OCI-LY7 (cell line): Measurements from ENCODE around the gene RNF223. TPM values are rescaled to one million over a fixed set of nuclear protein-coding genes. Genes with fewer than 3 reads are reported as not detected.

ENCODE experiments used
- BruUV-seq: library from RNA; stranded (reverse); fragments of 400-500 nt; replicated peaks from 2 replicates; lab custom pipeline; 2021; lab: Mats Ljungman, UMichigan
- CTCF ChIA-PET: fragments of 300-600 bp; sonication (Branson Sonifier 250); formaldehyde crosslinking; loops from one replicate; lab custom pipeline; 2022; ENCODE audit warnings: antibody characterized with exemption; ENCODE audit not compliant: unreplicated experiment; lab: Charles Lee
- POLR2A ChIA-PET: fragments of 300-600 bp; sonication (Branson Sonifier 250); formaldehyde crosslinking; loops from one replicate; lab custom pipeline; 2022; ENCODE audit warnings: antibody characterized with exemption; lab: Charles Lee
- DNase-seq: peaks from one replicate; pipeline ENCODE4 v3.0.0-alpha.2; 2015; ENCODE audit warnings: low spot score
- H2AFZ ChIP-seq: fragments of 200-600 bp; sonication (generic), shearing (Covaris generic); 2 replicates; pipeline ENCODE4 v1.6.1; 2014; ENCODE audit warnings: mild to moderate bottlenecking, antibody characterized with exemption, low read length, moderate library complexity
- H3K27ac ChIP-seq: fragments of 200-600 bp; sonication (generic); 2 replicates; pipeline ENCODE4 v1.5.1; 2014; ENCODE audit warnings: mixed run types, low read depth, mild to moderate bottlenecking, moderate library complexity, low read length, inconsistent platforms; ENCODE audit not compliant: poor library complexity, severe bottlenecking
- H3K36me3 ChIP-seq: fragments of 200-600 bp; sonication (generic); 2 replicates; pipeline ENCODE4 v1.6.1; 2014; ENCODE audit warnings: mild to moderate bottlenecking, antibody characterized with exemption, low read length, moderate library complexity, mixed read lengths; ENCODE audit not compliant: insufficient read depth
- H3K4me1 ChIP-seq: fragments of 200-600 bp; sonication (generic); 2 replicates; pipeline ENCODE4 v1.5.1; 2014; ENCODE audit warnings: mild to moderate bottlenecking, low read length; ENCODE audit not compliant: insufficient read depth, poor library complexity, severe bottlenecking
- H3K4me2 ChIP-seq: fragments of 200-600 bp; sonication (generic); 2 replicates; pipeline ENCODE4 v1.6.1; 2014; ENCODE audit warnings: mild to moderate bottlenecking, low read length
- H3K4me3 ChIP-seq: fragments of 200-600 bp; sonication (generic); 2 replicates; pipeline ENCODE4 v1.5.1; 2014; ENCODE audit warnings: mild to moderate bottlenecking, low read depth, low read length; ENCODE audit not compliant: poor library complexity, severe bottlenecking
- H3K79me2 ChIP-seq: fragments of 200-600 bp; sonication (generic); 2 replicates; pipeline ENCODE4 v1.6.1; 2016; ENCODE audit warnings: low read depth, mild to moderate bottlenecking, low read length, moderate library complexity, mixed read lengths; ENCODE audit not compliant: insufficient read depth
- H3K9me2 ChIP-seq: fragments of 200-600 bp; sonication (generic); 2 replicates; pipeline ENCODE4 v1.6.1; 2016; ENCODE audit warnings: mild to moderate bottlenecking, low read length, mixed read lengths; ENCODE audit not compliant: insufficient read depth
- H3K9me3 ChIP-seq: fragments of 200-600 bp; sonication (generic); 2 replicates; pipeline ENCODE4 v1.6.1; 2014; ENCODE audit warnings: mild to moderate bottlenecking, mixed run types, low read length, mixed read lengths
- H4K20me1 ChIP-seq: fragments of 200-600 bp; sonication (generic); 2 replicates; pipeline ENCODE4 v1.6.1; 2014; ENCODE audit warnings: mild to moderate bottlenecking, antibody characterized with exemption, low read length, moderate library complexity, mixed read lengths; ENCODE audit not compliant: insufficient read depth
- EZH2phosphoT487 ChIP-seq: fragments of 200-600 bp; sonication (generic); IDR thresholded peaks from 2 replicates; pipeline ENCODE4 v1.6.1; 2018; ENCODE audit warnings: low read depth, borderline replicate concordance, mild to moderate bottlenecking, mixed run types, antibody characterized with exemption, low read length, moderate library complexity, mixed read lengths
- intact Hi-C: fragments of 100-400 bp; cut with micrococcal nuclease; formaldehyde crosslinking; loops from one replicate; pipeline ENCODE4 v1.10.0; 2022; ENCODE audit not compliant: unreplicated experiment
- total RNA-seq, 2 experiments: library from RNA; depleted of rRNA in 1 of 2; stranded (reverse); fragments of >200 nt in 1 of 2; shearing (Covaris generic) in 1 of 2; gene quantifications; 2 replicates each; pipeline ENCODE4 v1.2.3, GENCODE V29; 2014 to 2022
- TF ChIP-seq, protein P1 (sequence below): fragments of 200-600 bp; sonication (generic); conservative IDR thresholded peaks from 2 replicates; pipeline ENCODE4 v1.5.1; 2014; ENCODE audit warnings: mild to moderate bottlenecking, antibody characterized with exemption, low read length, moderate library complexity, mixed read lengths

RNF223 gene
- total RNA-seq, 2 experiments from 2014 or later = not detected

DNA sequence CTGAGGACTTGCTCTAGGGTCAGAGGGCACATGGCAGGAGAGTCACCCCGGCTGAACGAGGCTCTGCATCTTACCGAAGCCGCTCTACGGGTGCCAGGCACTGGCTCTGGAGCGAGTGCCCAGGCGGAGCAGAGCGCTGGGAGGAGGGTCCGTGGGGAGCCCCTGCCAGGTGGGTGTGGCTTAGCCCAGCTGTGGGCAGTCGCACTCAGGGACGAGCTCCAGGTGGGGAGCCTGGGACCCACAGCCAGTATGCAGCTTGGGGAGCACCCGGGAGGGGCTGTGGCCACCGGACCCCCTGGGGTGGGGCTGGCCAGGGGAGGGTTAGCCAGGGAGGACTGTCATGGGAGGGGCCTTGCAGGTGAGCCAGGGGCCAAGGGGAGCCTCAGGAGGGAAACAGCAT is 50.4 kb downstream of the RNF223 start:
- H3K9me2 ChIP-seq = no peaks in the 10 kb centered on the region
- intact Hi-C loops = no loop called here
- ChIA-PET POLR2A (interaction anchor here (1.4 kb wide), 1 partner anchor 10 kb away, joined by 3 read pairs; the partner anchor contains the start of gene ISG15), CTCF (no interaction called here)
- no peak for TF ChIP-seq EZH2phosphoT487
- TF ChIP-seq, protein P1, sequence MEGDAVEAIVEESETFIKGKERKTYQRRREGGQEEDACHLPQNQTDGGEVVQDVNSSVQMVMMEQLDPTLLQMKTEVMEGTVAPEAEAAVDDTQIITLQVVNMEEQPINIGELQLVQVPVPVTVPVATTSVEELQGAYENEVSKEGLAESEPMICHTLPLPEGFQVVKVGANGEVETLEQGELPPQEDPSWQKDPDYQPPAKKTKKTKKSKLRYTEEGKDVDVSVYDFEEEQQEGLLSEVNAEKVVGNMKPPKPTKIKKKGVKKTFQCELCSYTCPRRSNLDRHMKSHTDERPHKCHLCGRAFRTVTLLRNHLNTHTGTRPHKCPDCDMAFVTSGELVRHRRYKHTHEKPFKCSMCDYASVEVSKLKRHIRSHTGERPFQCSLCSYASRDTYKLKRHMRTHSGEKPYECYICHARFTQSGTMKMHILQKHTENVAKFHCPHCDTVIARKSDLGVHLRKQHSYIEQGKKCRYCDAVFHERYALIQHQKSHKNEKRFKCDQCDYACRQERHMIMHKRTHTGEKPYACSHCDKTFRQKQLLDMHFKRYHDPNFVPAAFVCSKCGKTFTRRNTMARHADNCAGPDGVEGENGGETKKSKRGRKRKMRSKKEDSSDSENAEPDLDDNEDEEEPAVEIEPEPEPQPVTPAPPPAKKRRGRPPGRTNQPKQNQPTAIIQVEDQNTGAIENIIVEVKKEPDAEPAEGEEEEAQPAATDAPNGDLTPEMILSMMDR = no peak
- DNase-seq = no peak
- no peak overlapping the region for H2AFZ ChIP-seq
- H3K36me3 ChIP-seq = no peaks in the 10 kb centered on the region
- H3K9me3 ChIP-seq = no peaks in the 10 kb centered on the region
- H3K79me2 ChIP-seq = no peaks in the 10 kb centered on the region
- no peak overlapping the region for H3K4me3 ChIP-seq
- H3K27ac ChIP-seq = no peak overlapping the region
- no TSS peak for BruUV-seq
- no peak overlapping the region for H3K4me2 ChIP-seq
- H3K4me1 ChIP-seq = peaks cover 6% of the 10 kb centered on the region
- no peaks in the 10 kb centered on the region for H4K20me1 ChIP-seq

DNA sequence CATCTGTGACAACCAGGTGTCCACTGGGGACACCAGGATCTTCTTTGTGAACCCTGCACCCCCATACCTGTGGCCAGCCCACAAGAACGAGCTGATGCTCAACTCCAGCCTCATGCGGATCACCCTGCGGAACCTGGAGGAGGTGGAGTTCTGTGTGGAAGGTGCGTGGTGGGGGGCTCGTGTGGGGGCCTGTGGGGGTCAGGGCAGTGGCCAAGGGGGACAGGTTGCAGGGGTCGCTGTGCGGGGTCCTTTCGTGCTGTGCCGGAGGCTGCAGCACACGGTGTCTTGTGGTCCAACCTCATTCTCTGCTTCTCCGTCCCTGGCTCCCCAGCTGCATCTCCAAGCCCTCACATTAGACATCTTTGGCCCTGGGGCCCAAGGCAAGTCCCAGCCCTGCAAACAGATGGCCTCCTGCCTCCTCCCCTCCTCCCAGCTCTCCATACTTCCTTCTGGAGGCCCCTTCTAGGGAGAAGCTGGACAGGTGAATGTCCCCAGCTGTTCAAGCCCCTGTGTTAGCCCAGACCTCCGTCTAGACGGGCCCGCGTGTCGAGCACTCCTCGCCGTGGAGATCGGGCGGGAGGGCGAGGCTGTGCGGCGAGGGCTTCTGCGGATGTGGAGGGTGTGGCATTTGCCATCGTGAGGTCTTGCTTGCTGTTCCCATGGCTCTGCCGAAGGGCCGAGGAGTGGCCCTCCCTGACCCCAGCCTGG is 51.6 kb downstream of the RNF223 start:
- CTCF ChIA-PET = interaction anchor here (0.6 kb wide), 1 partner anchor 89 kb away, joined by 3 read pairs; no protein-coding TSS in a partner anchor

More for the DNA sequence above, 51.6 kb downstream of the RNF223 start:
- no TSS peak for BruUV-seq
- Histone ChIP-seq H3K36me3 (no peaks in the 10 kb centered on the region), H3K4me1 (peaks cover 6% of the 10 kb centered on the region), H4K20me1 (no peaks in the 10 kb centered on the region), H3K27ac (no peak overlapping the region), H3K9me2 (no peaks in the 10 kb centered on the region), H3K9me3 (no peaks in the 10 kb centered on the region), H3K4me2 (no peak overlapping the region), H3K4me3 (no peak overlapping the region), H2AFZ (no peak overlapping the region), H3K79me2 (no peaks in the 10 kb centered on the region)
- POLR2A ChIA-PET = no interaction called here
- DNase-seq = no peak
- TF ChIP-seq, protein P1 = no peak
- TF ChIP-seq EZH2phosphoT487 = no peak
- intact Hi-C loops = no loop called here
